GM12891 (cell line): ENCODE data around the gene CLTCL1.

Experiments
- PAX5 ChIP-seq: IDR thresholded peaks from 2 replicates; pipeline ENCODE4 v1.6.1; 2011; ENCODE audit warnings: low read length, moderate library complexity, mild to moderate bottlenecking; ENCODE audit not compliant: insufficient read depth, severe bottlenecking
- POLR2A ChIP-seq: IDR thresholded peaks from 2 replicates; pipeline ENCODE4 v1.6.1; 2011; ENCODE audit warnings: low read depth, low read length, control low read depth
- POLR2AphosphoS5 ChIP-seq: IDR thresholded peaks from 2 replicates; pipeline ENCODE4 v1.6.1; 2011; ENCODE audit warnings: low read depth, low read length, control low read depth
- TAF1 ChIP-seq: IDR thresholded peaks from 2 replicates; pipeline ENCODE4 v1.6.1; 2011; ENCODE audit warnings: low read depth, low read length, control low read depth

GRCh38 chr22:19148417-19149046 is 143.0 kb downstream of the CLTCL1 start:
- TF ChIP-seq POLR2AphosphoS5, result no peak
- no peak for TF ChIP-seq TAF1
- TF ChIP-seq POLR2A, result no peak
- TF ChIP-seq PAX5, result no peak
